ENCODE results near the gene DNAJC19.

DNAJC19 gene

GRCh38 chr3:181009225-181009624 lies 19.7 kb upstream of the DNAJC19 start:
- no peak overlapping the region for H2BK5ac ChIP-seq (ENCODE audit: low read length)
- peaks cover 0 to 3% (median 0%) of the 10 kb centered on the region in 3 experiments for H3K27me3 ChIP-seq (ENCODE audit: control insufficient read depth in 3 of 3, insufficient read depth in 3 of 3, low read depth in 1 of 3, low read length in 3 of 3)
- no peak overlapping the region for H3K9ac ChIP-seq (ENCODE audit: low read depth, low read length, poor library complexity)
- no peak overlapping the region for H3K27ac ChIP-seq (replicated peaks; ENCODE audit: low read length)
- no peak overlapping the region for H2BK15ac ChIP-seq (ENCODE audit: low read length)
- no peak overlapping the region for H3K4me3 ChIP-seq (ENCODE audit: low read length in 2 of 2)
- no peak overlapping the region for H3K18ac ChIP-seq (ENCODE audit: low read length)
- no peak overlapping the region for H2BK12ac ChIP-seq (ENCODE audit: low read length)
- H2AK5ac ChIP-seq (ENCODE audit: low read depth, low read length), result no peak overlapping the region
- H3K23ac ChIP-seq (ENCODE audit: low read depth, low read length, poor library complexity), result no peak overlapping the region
- no peak overlapping the region for H3K4me2 ChIP-seq (ENCODE audit: insufficient read depth, low read length, poor library complexity, severe bottlenecking)
- WGBS, 2 donors (ENCODE audit: extremely low coverage in 2 of 2, insufficient read length in 2 of 2, insufficient replicate concordance in 1 of 2), result no CpG with 5 or more reads among the region's 5 CpGs
- DNase-seq (ENCODE audit: low spot score), result no peak
- H3K4me1 ChIP-seq (ENCODE audit: control insufficient read depth in 2 of 2, insufficient read depth in 1 of 2, low read depth in 1 of 2, low read length in 2 of 2), result no peaks in the 10 kb centered on the region
- H2AFZ ChIP-seq (ENCODE audit: low read length), result no peak overlapping the region
- no peaks in the 10 kb centered on the region for H3K36me3 ChIP-seq (replicated peaks in 1 of 2; ENCODE audit: control insufficient read depth in 2 of 2, insufficient read depth in 2 of 2, low read length in 2 of 2)
- no peak overlapping the region for H4K91ac ChIP-seq (ENCODE audit: low read depth, low read length, poor library complexity)
- H3K4ac ChIP-seq (ENCODE audit: low read length), result no peak overlapping the region
- no peaks in the 10 kb centered on the region for H3K79me1 ChIP-seq (ENCODE audit: low read depth, low read length)
- H4K8ac ChIP-seq (ENCODE audit: low read depth, low read length), result no peak overlapping the region
- no peak overlapping the region for H2BK120ac ChIP-seq (ENCODE audit: low read depth, low read length)
- no peak overlapping the region for H3K14ac ChIP-seq (ENCODE audit: low read length)
- peaks cover 0 to 1% of the 10 kb centered on the region in 2 donors for H3K9me3 ChIP-seq (replicated peaks in 1 of 2; ENCODE audit: control insufficient read depth in 2 of 2, insufficient read depth in 1 of 2, low read depth in 1 of 2, low read length in 2 of 2)

DNA sequence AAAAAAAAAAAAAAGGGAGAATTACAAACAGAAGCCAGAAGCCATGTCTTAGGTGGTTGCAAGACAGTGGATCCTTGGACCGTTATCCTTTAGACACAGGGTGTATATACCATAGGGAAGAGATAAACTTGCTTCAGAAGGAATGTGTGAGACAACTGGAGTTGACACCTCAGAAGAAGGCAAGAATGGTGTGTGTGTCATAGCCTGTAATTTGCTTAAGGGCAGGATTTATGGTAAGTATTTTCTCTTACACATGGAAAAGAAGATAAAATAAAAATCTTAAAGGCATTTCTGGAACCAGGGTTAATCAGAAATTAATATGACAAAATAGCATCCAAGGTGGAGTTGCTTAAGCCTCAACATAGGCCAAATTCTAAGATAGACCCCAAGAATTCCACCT lies 19.3 kb upstream of the DNAJC19 start:
- Histone ChIP-seq H2BK12ac (ENCODE audit: low read length) (no peak overlapping the region), H3K4me2 (ENCODE audit: insufficient read depth, low read length, poor library complexity, severe bottlenecking) (no peak overlapping the region), H2AFZ (ENCODE audit: low read length) (no peak overlapping the region), H2AK5ac (ENCODE audit: low read depth, low read length) (no peak overlapping the region), H3K9me3 (replicated peaks in 1 of 2; ENCODE audit: control insufficient read depth in 2 of 2, insufficient read depth in 1 of 2, low read depth in 1 of 2, low read length in 2 of 2) (peaks cover 0 to 1% of the 10 kb centered on the region in 2 donors), H2BK5ac (ENCODE audit: low read length) (no peak overlapping the region), H3K9ac (ENCODE audit: low read depth, low read length, poor library complexity) (no peak overlapping the region), H3K14ac (ENCODE audit: low read length) (no peak overlapping the region), H2BK15ac (ENCODE audit: low read length) (no peak overlapping the region), H3K4me3 (ENCODE audit: low read length in 2 of 2) (no peak overlapping the region), H3K4ac (ENCODE audit: low read length) (no peak overlapping the region), H3K18ac (ENCODE audit: low read length) (no peak overlapping the region), H3K4me1 (ENCODE audit: control insufficient read depth in 2 of 2, insufficient read depth in 1 of 2, low read depth in 1 of 2, low read length in 2 of 2) (no peaks in the 10 kb centered on the region), H3K27me3 (ENCODE audit: control insufficient read depth in 3 of 3, insufficient read depth in 3 of 3, low read depth in 1 of 3, low read length in 3 of 3) (peaks cover 0 to 3% (median 0%) of the 10 kb centered on the region in 3 experiments), H3K23ac (ENCODE audit: low read depth, low read length, poor library complexity) (no peak overlapping the region), H3K36me3 (replicated peaks in 1 of 2; ENCODE audit: control insufficient read depth in 2 of 2, insufficient read depth in 2 of 2, low read length in 2 of 2) (no peaks in the 10 kb centered on the region), H3K27ac (replicated peaks; ENCODE audit: low read length) (no peak overlapping the region), H3K79me1 (ENCODE audit: low read depth, low read length) (no peaks in the 10 kb centered on the region), H4K8ac (ENCODE audit: low read depth, low read length) (no peak overlapping the region), H4K91ac (ENCODE audit: low read depth, low read length, poor library complexity) (no peak overlapping the region), H2BK120ac (ENCODE audit: low read depth, low read length) (no peak overlapping the region)
- no peak for DNase-seq (ENCODE audit: low spot score)
- no CpG with 5 or more reads among the region's 1 CpG for WGBS, 2 donors (ENCODE audit: extremely low coverage in 2 of 2, insufficient read length in 2 of 2, insufficient replicate concordance in 1 of 2)

GRCh38 chr3:181007262-181007661 lies 17.7 kb upstream of the DNAJC19 start:
- no peak overlapping the region for H2BK12ac ChIP-seq (ENCODE audit: low read length)

GRCh38 chr3:181006541-181006940 lies 17.0 kb upstream of the DNAJC19 start:
- WGBS, 2 donors (ENCODE audit: extremely low coverage in 2 of 2, insufficient read length in 2 of 2, insufficient replicate concordance in 1 of 2), result no CpG with 5 or more reads among the region's 7 CpGs
- H3K9me3 ChIP-seq (replicated peaks in 1 of 2; ENCODE audit: control insufficient read depth in 2 of 2, insufficient read depth in 1 of 2, low read depth in 1 of 2, low read length in 2 of 2), result peaks cover 0 to 1% of the 10 kb centered on the region in 2 donors
- no peak overlapping the region for H2BK12ac ChIP-seq (ENCODE audit: low read length)
- no peak overlapping the region for H2AK5ac ChIP-seq (ENCODE audit: low read depth, low read length)
- H3K4ac ChIP-seq (ENCODE audit: low read length), result no peak overlapping the region
- peaks cover 0 to 3% (median 0%) of the 10 kb centered on the region in 3 experiments for H3K27me3 ChIP-seq (ENCODE audit: control insufficient read depth in 3 of 3, insufficient read depth in 3 of 3, low read depth in 1 of 3, low read length in 3 of 3)
- H2AFZ ChIP-seq (ENCODE audit: low read length), result no peak overlapping the region
- H2BK15ac ChIP-seq (ENCODE audit: low read length), result no peak overlapping the region
- H4K91ac ChIP-seq (ENCODE audit: low read depth, low read length, poor library complexity), result no peak overlapping the region
- no peak overlapping the region for H3K18ac ChIP-seq (ENCODE audit: low read length)
- no peak overlapping the region for H4K8ac ChIP-seq (ENCODE audit: low read depth, low read length)
- no peak overlapping the region for H3K27ac ChIP-seq (replicated peaks; ENCODE audit: low read length)
- H3K36me3 ChIP-seq (replicated peaks in 1 of 2; ENCODE audit: control insufficient read depth in 2 of 2, insufficient read depth in 2 of 2, low read length in 2 of 2), result no peaks in the 10 kb centered on the region
- H2BK5ac ChIP-seq (ENCODE audit: low read length), result no peak overlapping the region
- no peak overlapping the region for H3K9ac ChIP-seq (ENCODE audit: low read depth, low read length, poor library complexity)
- H3K4me1 ChIP-seq (ENCODE audit: control insufficient read depth in 2 of 2, insufficient read depth in 1 of 2, low read depth in 1 of 2, low read length in 2 of 2), result no peaks in the 10 kb centered on the region
- no peak overlapping the region for H3K4me2 ChIP-seq (ENCODE audit: insufficient read depth, low read length, poor library complexity, severe bottlenecking)
- DNase-seq (ENCODE audit: low spot score), result no peak
- no peak overlapping the region for H3K23ac ChIP-seq (ENCODE audit: low read depth, low read length, poor library complexity)
- no peak overlapping the region for H2BK120ac ChIP-seq (ENCODE audit: low read depth, low read length)
- no peak overlapping the region for H3K4me3 ChIP-seq (ENCODE audit: low read length in 2 of 2)
- no peak overlapping the region for H3K14ac ChIP-seq (ENCODE audit: low read length)
- no peaks in the 10 kb centered on the region for H3K79me1 ChIP-seq (ENCODE audit: low read depth, low read length)

More at GRCh38 chr3:181007262-181007661, 17.7 kb upstream of the DNAJC19 start:
- no peak overlapping the region for H2BK5ac ChIP-seq (ENCODE audit: low read length)
- H2BK15ac ChIP-seq (ENCODE audit: low read length), result no peak overlapping the region
- H3K27ac ChIP-seq (replicated peaks; ENCODE audit: low read length), result no peak overlapping the region
- DNase-seq (ENCODE audit: low spot score), result no peak
- no peak overlapping the region for H3K9ac ChIP-seq (ENCODE audit: low read depth, low read length, poor library complexity)
- no peak overlapping the region for H2BK120ac ChIP-seq (ENCODE audit: low read depth, low read length)
- H3K14ac ChIP-seq (ENCODE audit: low read length), result no peak overlapping the region
- H4K91ac ChIP-seq (ENCODE audit: low read depth, low read length, poor library complexity), result no peak overlapping the region
- peaks cover 0 to 1% of the 10 kb centered on the region in 2 donors for H3K9me3 ChIP-seq (replicated peaks in 1 of 2; ENCODE audit: control insufficient read depth in 2 of 2, insufficient read depth in 1 of 2, low read depth in 1 of 2, low read length in 2 of 2)
- H3K36me3 ChIP-seq (replicated peaks in 1 of 2; ENCODE audit: control insufficient read depth in 2 of 2, insufficient read depth in 2 of 2, low read length in 2 of 2), result no peaks in the 10 kb centered on the region
- peaks cover 0 to 3% (median 0%) of the 10 kb centered on the region in 3 experiments for H3K27me3 ChIP-seq (ENCODE audit: control insufficient read depth in 3 of 3, insufficient read depth in 3 of 3, low read depth in 1 of 3, low read length in 3 of 3)
- no peak overlapping the region for H2AFZ ChIP-seq (ENCODE audit: low read length)
- no CpG with 5 or more reads among the region's 3 CpGs for WGBS, 2 donors (ENCODE audit: extremely low coverage in 2 of 2, insufficient read length in 2 of 2, insufficient replicate concordance in 1 of 2)
- no peak overlapping the region for H3K4me2 ChIP-seq (ENCODE audit: insufficient read depth, low read length, poor library complexity, severe bottlenecking)
- H4K8ac ChIP-seq (ENCODE audit: low read depth, low read length), result no peak overlapping the region
- H2AK5ac ChIP-seq (ENCODE audit: low read depth, low read length), result no peak overlapping the region
- no peak overlapping the region for H3K4me3 ChIP-seq (ENCODE audit: low read length in 2 of 2)
- no peak overlapping the region for H3K23ac ChIP-seq (ENCODE audit: low read depth, low read length, poor library complexity)
- H3K79me1 ChIP-seq (ENCODE audit: low read depth, low read length), result no peaks in the 10 kb centered on the region
- H3K4me1 ChIP-seq (ENCODE audit: control insufficient read depth in 2 of 2, insufficient read depth in 1 of 2, low read depth in 1 of 2, low read length in 2 of 2), result no peaks in the 10 kb centered on the region
- H3K18ac ChIP-seq (ENCODE audit: low read length), result no peak overlapping the region
- no peak overlapping the region for H3K4ac ChIP-seq (ENCODE audit: low read length)

Data from neuronal stem cell (in vitro differentiated cells).